Calu3 (cell line): ENCODE measurements around the gene NDUFB7. TPM values are rescaled to one million over a fixed set of nuclear protein-coding genes. Genes with fewer than 3 reads are reported as not detected.

Experiments
- BruUV-seq: library from RNA; stranded (reverse); fragments of 400-500 nt; replicated peaks from 2 replicates; lab custom pipeline; 2021; lab: Mats Ljungman, UMichigan
- CTCF ChIA-PET: fragments of 300-600 bp; sonication (Branson Sonifier 250); formaldehyde crosslinking; loops from one replicate; lab custom pipeline; 2022; ENCODE audit warnings: antibody characterized with exemption; lab: Charles Lee
- DNase-seq: peaks from one replicate; pipeline ENCODE4 v3.0.0; 2022
- H3K27ac Mint-ChIP-seq: one replicate; pipeline ENCODE4 v1.8.0; 2022; ENCODE audit warnings: mixed read lengths; ENCODE audit not compliant: unreplicated experiment
- H3K27me3 Mint-ChIP-seq: one replicate; pipeline ENCODE4 v1.8.0; 2022; ENCODE audit warnings: mixed read lengths; ENCODE audit not compliant: unreplicated experiment
- H3K36me3 Mint-ChIP-seq: one replicate; pipeline ENCODE4 v1.8.0; 2022; ENCODE audit warnings: mild to moderate bottlenecking, moderate library complexity, mixed read lengths; ENCODE audit not compliant: insufficient read depth, unreplicated experiment
- H3K4me1 Mint-ChIP-seq: one replicate; pipeline ENCODE4 v1.8.0; 2022; ENCODE audit warnings: mild to moderate bottlenecking, low read depth, mixed read lengths; ENCODE audit not compliant: unreplicated experiment
- H3K4me3 Mint-ChIP-seq: one replicate; pipeline ENCODE4 v1.8.0; 2022; ENCODE audit warnings: mild to moderate bottlenecking, low read depth, moderate library complexity, mixed read lengths; ENCODE audit not compliant: unreplicated experiment
- H3K9me3 Mint-ChIP-seq: one replicate; pipeline ENCODE4 v1.8.0; 2022; ENCODE audit warnings: low read depth, mixed read lengths; ENCODE audit not compliant: unreplicated experiment
- intact Hi-C: fragments of 100-400 bp; cut with micrococcal nuclease; formaldehyde crosslinking; loops from one replicate; pipeline ENCODE4 v1.10.0; 2022; ENCODE audit not compliant: unreplicated experiment
- microRNA-seq: library from miRNA; unstranded; fragments of <30 nt; microRNA quantifications from one replicate; pipeline ENCODE4 v1.2.0, GENCODE V29; 2022
- total RNA-seq: library from RNA; stranded (reverse); gene quantifications from 2 replicates; pipeline ENCODE4 v1.2.3, GENCODE V29; 2022
- TF ChIP-seq, protein P1 (sequence below): fragments of 200-600 bp; IDR thresholded peaks from one replicate; pipeline ENCODE4 v1.8.0; 2022; ENCODE audit warnings: antibody characterized with exemption; ENCODE audit not compliant: unreplicated experiment

Gene NDUFB7
- total RNA-seq, 1 experiment from 2014 or later, result 107 TPM

DNA sequence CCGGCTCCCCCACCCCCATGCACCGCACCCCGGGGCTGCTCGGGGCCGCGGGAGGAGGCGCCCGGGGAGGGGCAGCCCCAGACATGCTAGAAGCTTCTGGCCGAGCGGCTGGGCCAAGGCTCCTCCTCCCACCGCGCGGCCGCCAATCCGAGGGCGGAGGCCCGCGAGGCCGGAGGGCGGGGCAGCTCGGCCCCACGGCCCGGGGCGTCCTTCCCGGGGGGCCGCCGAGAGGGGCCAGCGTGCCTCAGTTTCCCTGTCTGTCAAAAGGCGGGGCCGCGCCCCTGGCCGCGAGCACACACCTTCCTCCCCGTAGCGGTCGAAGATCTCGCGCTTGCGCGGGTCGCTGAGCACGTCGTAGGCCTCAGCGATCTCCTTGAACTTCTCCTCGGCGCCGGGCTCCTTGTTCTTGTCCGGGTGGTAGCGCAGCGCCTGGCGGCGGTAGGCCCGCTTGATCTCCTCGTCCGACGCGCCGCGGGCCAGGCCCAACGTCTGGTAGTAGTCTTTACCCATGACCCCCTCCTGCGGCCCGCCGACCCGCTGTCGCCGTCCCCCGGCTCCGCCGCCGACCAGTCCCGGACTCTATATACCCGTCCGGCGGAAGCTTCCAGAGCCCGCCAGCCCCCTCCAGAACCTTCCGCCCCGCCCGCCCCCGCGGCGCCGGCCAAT is 53.9 kb downstream of the NDUFB7 start, which contains the start of gene DNAJB1:
DNAJB1 (minus strand) TSS at position 558 of the 666 bp plus-strand sequence; CDS start at position 510, 48 bp downstream.
- TF ChIP-seq, protein P1, sequence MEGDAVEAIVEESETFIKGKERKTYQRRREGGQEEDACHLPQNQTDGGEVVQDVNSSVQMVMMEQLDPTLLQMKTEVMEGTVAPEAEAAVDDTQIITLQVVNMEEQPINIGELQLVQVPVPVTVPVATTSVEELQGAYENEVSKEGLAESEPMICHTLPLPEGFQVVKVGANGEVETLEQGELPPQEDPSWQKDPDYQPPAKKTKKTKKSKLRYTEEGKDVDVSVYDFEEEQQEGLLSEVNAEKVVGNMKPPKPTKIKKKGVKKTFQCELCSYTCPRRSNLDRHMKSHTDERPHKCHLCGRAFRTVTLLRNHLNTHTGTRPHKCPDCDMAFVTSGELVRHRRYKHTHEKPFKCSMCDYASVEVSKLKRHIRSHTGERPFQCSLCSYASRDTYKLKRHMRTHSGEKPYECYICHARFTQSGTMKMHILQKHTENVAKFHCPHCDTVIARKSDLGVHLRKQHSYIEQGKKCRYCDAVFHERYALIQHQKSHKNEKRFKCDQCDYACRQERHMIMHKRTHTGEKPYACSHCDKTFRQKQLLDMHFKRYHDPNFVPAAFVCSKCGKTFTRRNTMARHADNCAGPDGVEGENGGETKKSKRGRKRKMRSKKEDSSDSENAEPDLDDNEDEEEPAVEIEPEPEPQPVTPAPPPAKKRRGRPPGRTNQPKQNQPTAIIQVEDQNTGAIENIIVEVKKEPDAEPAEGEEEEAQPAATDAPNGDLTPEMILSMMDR, result no peak
- H3K4me3 Mint-ChIP-seq, result peak within 1 kb of the TSS; percentile 81
- no TSS peak for BruUV-seq
- intact Hi-C loops, result no loop called here
- peaks cover 31% of the 10 kb centered on the region for H3K4me1 Mint-ChIP-seq
- peak within 1 kb of the TSS; percentile 89 for H3K27ac Mint-ChIP-seq
- H3K9me3 Mint-ChIP-seq, result no peaks in the 10 kb centered on the region
- CTCF ChIA-PET, result interaction anchor here (0.6 to 1.1 kb wide), 3 partner anchors 12 to 744 kb away, joined by 3 to 6 read pairs (median 3); partner anchors contain the start of gene C19orf53
- peaks cover 66% of the 10 kb centered on the region for H3K36me3 Mint-ChIP-seq
- H3K27me3 Mint-ChIP-seq, result no peaks in the 10 kb centered on the region
- peak; percentile 73 for DNase-seq

DNA sequence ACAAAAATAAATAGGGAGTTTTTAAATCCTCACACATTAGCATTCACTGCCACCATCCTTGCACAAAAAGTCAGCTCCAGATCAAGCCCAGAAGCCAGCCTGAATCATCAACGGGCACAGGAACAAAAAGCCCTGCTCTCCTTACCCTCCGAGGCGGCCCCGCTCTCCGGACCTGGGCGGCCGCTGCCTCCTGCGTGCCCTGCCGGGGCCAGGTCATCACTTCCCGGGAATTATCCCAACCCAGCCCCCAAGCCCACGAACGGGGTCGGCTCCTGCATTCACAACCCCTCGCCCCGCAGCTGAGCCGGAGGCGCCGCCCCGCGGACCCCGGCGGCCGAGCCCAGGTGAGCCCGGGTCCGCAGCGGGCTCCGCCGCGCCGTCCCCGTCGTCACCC is 54.4 kb downstream of the NDUFB7 start:
- intact Hi-C loops, result no loop called here
- Mint-ChIP-seq H3K27me3 (no peaks in the 10 kb centered on the region), H3K4me1 (peaks cover 25% of the 10 kb centered on the region), H3K9me3 (no peaks in the 10 kb centered on the region), H3K27ac (peak overlapping the region; percentile 80), H3K4me3 (peak overlapping the region; percentile 81), H3K36me3 (peaks cover 71% of the 10 kb centered on the region)
- DNase-seq, result no peak
- CTCF ChIA-PET, result no interaction called here
- BruUV-seq, result no TSS peak
- TF ChIP-seq, protein P1, result no peak

DNA sequence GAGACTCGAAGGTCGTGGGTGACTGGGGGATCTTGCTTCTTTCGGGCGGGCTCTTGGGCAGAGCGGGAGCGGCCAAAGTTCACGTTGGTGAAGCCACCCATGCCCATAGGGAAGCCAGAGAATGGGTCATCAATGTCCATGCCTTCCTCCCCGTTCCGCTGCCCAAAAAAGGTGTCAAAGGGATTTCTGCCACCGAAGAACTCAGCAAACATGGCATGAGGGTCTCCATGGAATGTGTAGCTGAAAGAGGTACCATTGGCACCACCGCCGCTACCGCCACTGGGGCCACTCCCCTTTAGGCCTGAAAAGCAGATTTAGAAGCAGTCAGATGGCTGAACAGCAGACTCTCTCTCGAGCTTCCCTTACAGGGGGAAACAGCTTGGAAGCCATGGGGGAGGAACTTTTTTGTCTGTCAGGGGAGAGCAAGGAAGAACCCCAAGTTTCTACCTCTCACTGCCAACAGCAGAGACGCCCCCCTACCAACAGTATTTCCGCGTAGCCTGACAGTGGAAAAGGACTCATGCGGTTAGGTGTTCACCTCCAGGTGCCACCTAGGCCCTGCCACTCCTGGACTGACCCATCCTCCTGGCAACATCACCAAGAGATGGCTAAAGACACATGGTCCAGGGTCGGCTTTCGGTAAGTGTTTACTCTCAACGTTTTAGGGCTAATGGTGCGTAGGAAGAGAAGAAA is 55.0 kb downstream of the NDUFB7 start:
- no TSS peak for BruUV-seq
- H3K27ac Mint-ChIP-seq, result peak overlapping the region; percentile 80
- H3K4me3 Mint-ChIP-seq, result peak overlapping the region; percentile 81
- H3K36me3 Mint-ChIP-seq, result peaks cover 75% of the 10 kb centered on the region
- H3K27me3 Mint-ChIP-seq, result no peaks in the 10 kb centered on the region
- no peak for DNase-seq
- H3K4me1 Mint-ChIP-seq, result peaks cover 21% of the 10 kb centered on the region
- CTCF ChIA-PET, result no interaction called here
- no peaks in the 10 kb centered on the region for H3K9me3 Mint-ChIP-seq
- TF ChIP-seq, protein P1, result no peak
- intact Hi-C loops, result no loop called here

Small RNA genes lying within 50 kb of the gene (microRNA-seq; reads per million reads assigned to microRNA genes)
- gene MIR639, result not detected

Other genes starting within 250 kb of the NDUFB7 start
- gene ADGRE5, start 190.6 kb downstream of the NDUFB7 start, total RNA-seq, result 72.0 and 90.5 TPM in 2 replicates
- gene DDX39A, start 152.7 kb downstream of the NDUFB7 start, total RNA-seq, result 96.1 and 104 TPM in 2 replicates
- 138 and 139 TPM in 2 replicates for gene PKN1, start 138.8 kb downstream of the NDUFB7 start, total RNA-seq
- 1.2 and 1.3 TPM in 2 replicates for gene PTGER1, start 96.7 kb downstream of the NDUFB7 start, total RNA-seq
- 134 and 139 TPM in 2 replicates for gene GIPC1, start 75.9 kb downstream of the NDUFB7 start, total RNA-seq
- gene DNAJB1, start 53.7 kb downstream of the NDUFB7 start, total RNA-seq, result 159 and 161 TPM in 2 replicates
- gene TECR, start 42.5 kb downstream of the NDUFB7 start, total RNA-seq, result 136 and 162 TPM in 2 replicates
- gene CLEC17A, start 11.0 kb upstream of the NDUFB7 start, total RNA-seq, result not detected in 2 replicates
- gene ADGRE3, start 102.8 kb upstream of the NDUFB7 start, total RNA-seq, result not detected in 2 replicates
- gene ZNF333, start 118.0 kb upstream of the NDUFB7 start, total RNA-seq, result 5.1 and 5.8 TPM in 2 replicates
- gene ADGRE2, start 206.5 kb upstream of the NDUFB7 start, total RNA-seq, result 0.54 TPM in 1 of 2 replicates, not detected in the other